Mucosa of stomach (tissue), 1 donor: Measurements from ENCODE around the gene SLC25A4.
"Not testable (repeated sequence)": the region's sequence is repeated elsewhere in the genome, so short reads cannot be mapped to it uniquely, and the experiment has no call there.

ENCODE experiments used
- H3K27me3 ChIP-seq: one replicate; pipeline ENCODE4 v1.7.0; 2013; ENCODE audit warnings: mild to moderate bottlenecking, low read length; ENCODE audit not compliant: control insufficient read depth, insufficient read depth
- H3K36me3 ChIP-seq: one replicate; pipeline ENCODE4 v1.7.0; 2013; ENCODE audit warnings: low read length; ENCODE audit not compliant: control insufficient read depth, insufficient read depth
- H3K4me1 ChIP-seq: one replicate; pipeline ENCODE4 v1.7.0; 2013; ENCODE audit warnings: mild to moderate bottlenecking, low read length; ENCODE audit not compliant: control insufficient read depth, insufficient read depth
- H3K4me3 ChIP-seq: one replicate; pipeline ENCODE4 v1.7.0; 2013; ENCODE audit warnings: low read length
- H3K9ac ChIP-seq: one replicate; pipeline ENCODE4 v1.7.0; 2013; ENCODE audit warnings: mild to moderate bottlenecking, low read length, moderate library complexity
- H3K9me3 ChIP-seq: one replicate; pipeline ENCODE4 v1.7.0; 2013; ENCODE audit warnings: mild to moderate bottlenecking, low read length, moderate library complexity; ENCODE audit not compliant: control insufficient read depth
- donor health status: Pancreatic carcinoma.

SLC25A4 gene

GRCh38 chr4:185142912-185143600 lies at the start of gene SLC25A4:
Gene SLC25A4, plus strand, starts transcription at chr4:185143266. Its CDS starts 107 bp downstream, at chr4:185143373.
- Histone ChIP-seq H3K4me1 (peaks cover 11% of the 10 kb centered on the region), H3K27me3 (no peaks in the 10 kb centered on the region), H3K4me3 (peak within 1 kb of the TSS; percentile 80), H3K9me3 (no peaks in the 10 kb centered on the region), H3K9ac (peak within 1 kb of the TSS; percentile 68), H3K36me3 (no peaks in the 10 kb centered on the region)

GRCh38 chr4:185093603-185094002 lies 49.5 kb upstream of the SLC25A4 start:
- no peaks in the 10 kb centered on the region for H3K4me1 ChIP-seq
- peaks cover 5% of the 10 kb centered on the region for H3K27me3 ChIP-seq
- H3K9me3 ChIP-seq, result no peaks in the 10 kb centered on the region
- no peak overlapping the region for H3K4me3 ChIP-seq
- H3K36me3 ChIP-seq, result no peaks in the 10 kb centered on the region
- H3K9ac ChIP-seq, result no peak overlapping the region

GRCh38 chr4:185096032-185096653 lies 46.9 kb upstream of the SLC25A4 start:
- H3K9me3 ChIP-seq, result no peaks in the 10 kb centered on the region
- no peaks in the 10 kb centered on the region for H3K4me1 ChIP-seq
- H3K27me3 ChIP-seq, result no peaks in the 10 kb centered on the region
- no peak overlapping the region for H3K9ac ChIP-seq
- H3K4me3 ChIP-seq, result no peak overlapping the region
- no peaks in the 10 kb centered on the region for H3K36me3 ChIP-seq

GRCh38 chr4:185098474-185098873 lies 44.6 kb upstream of the SLC25A4 start:
- Histone ChIP-seq H3K9ac (no peak overlapping the region), H3K4me3 (no peak overlapping the region), H3K9me3 (no peaks in the 10 kb centered on the region), H3K36me3 (no peaks in the 10 kb centered on the region), H3K27me3 (no peaks in the 10 kb centered on the region), H3K4me1 (no peaks in the 10 kb centered on the region)

GRCh38 chr4:185099024-185099682 lies 43.9 kb upstream of the SLC25A4 start:
- Histone ChIP-seq H3K4me3 (no peak overlapping the region), H3K9me3 (no peaks in the 10 kb centered on the region), H3K4me1 (no peaks in the 10 kb centered on the region), H3K27me3 (no peaks in the 10 kb centered on the region), H3K9ac (no peak overlapping the region), H3K36me3 (no peaks in the 10 kb centered on the region)

GRCh38 chr4:185099940-185100339 lies 43.1 kb upstream of the SLC25A4 start:
- Histone ChIP-seq H3K9ac (no peak overlapping the region), H3K36me3 (no peaks in the 10 kb centered on the region), H3K4me3 (no peak overlapping the region), H3K27me3 (no peaks in the 10 kb centered on the region), H3K4me1 (no peaks in the 10 kb centered on the region), H3K9me3 (no peaks in the 10 kb centered on the region)

GRCh38 chr4:185100423-185100822 lies 42.6 kb upstream of the SLC25A4 start:
- no peak overlapping the region for H3K4me3 ChIP-seq
- no peaks in the 10 kb centered on the region for H3K36me3 ChIP-seq
- no peaks in the 10 kb centered on the region for H3K27me3 ChIP-seq
- no peak overlapping the region for H3K9ac ChIP-seq
- no peaks in the 10 kb centered on the region for H3K9me3 ChIP-seq
- no peaks in the 10 kb centered on the region for H3K4me1 ChIP-seq

GRCh38 chr4:185101354-185101890 lies 41.6 kb upstream of the SLC25A4 start:
- no peaks in the 10 kb centered on the region for H3K27me3 ChIP-seq
- no peak overlapping the region for H3K9ac ChIP-seq
- no peaks in the 10 kb centered on the region for H3K36me3 ChIP-seq
- H3K9me3 ChIP-seq, result no peaks in the 10 kb centered on the region
- no peaks in the 10 kb centered on the region for H3K4me1 ChIP-seq
- H3K4me3 ChIP-seq, result no peak overlapping the region

GRCh38 chr4:185104733-185105132 lies 38.3 kb upstream of the SLC25A4 start:
- H3K4me3 ChIP-seq, result no peak overlapping the region
- peaks cover 5% of the 10 kb centered on the region for H3K4me1 ChIP-seq
- no peaks in the 10 kb centered on the region for H3K36me3 ChIP-seq
- no peak overlapping the region for H3K9ac ChIP-seq
- no peaks in the 10 kb centered on the region for H3K9me3 ChIP-seq
- H3K27me3 ChIP-seq, result no peaks in the 10 kb centered on the region

GRCh38 chr4:185106353-185106752 lies 36.7 kb upstream of the SLC25A4 start:
- Histone ChIP-seq H3K4me3 (no peak overlapping the region), H3K27me3 (no peaks in the 10 kb centered on the region), H3K4me1 (peaks cover 20% of the 10 kb centered on the region), H3K36me3 (no peaks in the 10 kb centered on the region), H3K9ac (no peak overlapping the region), H3K9me3 (no peaks in the 10 kb centered on the region)

GRCh38 chr4:185107574-185107973 lies 35.5 kb upstream of the SLC25A4 start:
- not testable (repeated sequence) for H3K27me3 ChIP-seq, H3K9me3 ChIP-seq, H3K4me3 ChIP-seq, H3K36me3 ChIP-seq, H3K9ac ChIP-seq
- H3K4me1 ChIP-seq, result peaks cover 29% of the 10 kb centered on the region

- no peaks in the 10 kb centered on the region for H3K9me3 ChIP-seq
- H3K4me1 ChIP-seq, result peaks cover 32% of the 10 kb centered on the region
- no peak overlapping the region for H3K9ac ChIP-seq
- H3K4me3 ChIP-seq, result no peak overlapping the region
- H3K36me3 ChIP-seq, result no peaks in the 10 kb centered on the region
- H3K27me3 ChIP-seq, result no peaks in the 10 kb centered on the region
Measured at GRCh38 chr4:185108185-185108584, 34.9 kb upstream of the SLC25A4 start.
